ENCODE data around the gene PBX3. TPM values are rescaled to one million over a fixed set of nuclear protein-coding genes. Genes with fewer than 3 reads are reported as not detected.

The PBX3 gene
- total and polyA plus RNA-seq, 10 of the 15 experiments (the other 5 are each of a cell fraction or from before 2014, with no cell fraction given), result 6.7 to 146 (median 22.2) TPM

- TF ChIP-seq RAD51 (IDR thresholded peaks at IDR 0.05), result no peak
- TF ChIP-seq JUND (IDR thresholded peaks at IDR 0.05; ENCODE audit: low read depth, low read length), result no peak
- no peak for TF ChIP-seq MEF2A (IDR thresholded peaks at IDR 0.05; ENCODE audit: insufficient read depth, low read depth, low read length)
- no peak for TF ChIP-seq EP300 (IDR thresholded peaks at IDR 0.05; ENCODE audit: borderline replicate concordance in 1 of 2, control insufficient read depth in 1 of 2, low read depth in 2 of 2, low read length in 2 of 2)
Measured at GRCh38 chr9:125964702-125965225, 217.6 kb downstream of the PBX3 start (continued).

DNA sequence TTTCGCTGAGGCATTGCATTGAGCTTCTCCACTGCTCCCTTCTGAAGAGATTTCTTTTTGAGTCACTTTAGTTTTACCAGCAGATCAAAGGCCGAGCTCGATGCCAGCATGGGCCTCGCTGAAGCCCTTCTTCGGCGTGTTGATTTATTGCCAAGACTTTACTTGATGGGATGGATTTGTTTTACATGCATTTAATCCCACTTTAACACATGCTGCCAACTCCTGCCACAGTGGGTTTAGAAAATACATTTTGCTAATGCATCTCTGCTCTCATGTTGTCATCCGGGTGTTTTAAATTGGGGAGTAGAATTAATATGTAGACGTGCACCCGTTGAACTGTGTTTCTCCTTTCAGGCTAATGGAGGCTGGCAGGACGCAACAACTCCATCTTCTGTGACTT, 218.3 kb downstream of the PBX3 start:
- DNase-seq (ENCODE audit: low read depth, low spot score) (no peak), FAIRE-seq (no peak), ATAC-seq (no peak)
- no peaks in the 10 kb centered on the region for H3K9me3 ChIP-seq (replicated peaks; ENCODE audit: control insufficient read depth, insufficient read depth, low read length)
- no peak overlapping the region for H3K27ac ChIP-seq (ENCODE audit: control insufficient read depth, insufficient read depth)
- H3K4me3 ChIP-seq, result no peak overlapping the region
- no peaks in the 10 kb centered on the region for H4K20me1 ChIP-seq (ENCODE audit: control insufficient read depth, insufficient read depth)
- ChIA-PET CTCF (interaction anchor here (1.2 to 1.3 kb wide), 2 partner anchors 9 to 24 kb away, joined by 3 to 4 read pairs; no protein-coding TSS in a partner anchor), SMC1A (ENCODE audit: uncharacterized antibody, unreplicated experiment) (interaction anchor here (1.6 kb wide), 1 partner anchor 16 kb away, joined by 5 read pairs; no protein-coding TSS in a partner anchor), POLR2A (no interaction called here), RAD21 (ENCODE audit: unreplicated experiment) (no interaction called here)
- no peak overlapping the region for H2AFZ ChIP-seq (ENCODE audit: control insufficient read depth, low read depth, low read length)
- no peaks in the 10 kb centered on the region for H3K27me3 ChIP-seq (replicated peaks in 1 of 2; ENCODE audit: control insufficient read depth in 2 of 2, insufficient read depth in 2 of 2, low read length in 1 of 2)
- WGBS (ENCODE audit: insufficient coverage, insufficient replicate concordance, low lambda C conversion rate, missing lambda C conversion rate), result 90% methylated on average over 10 of the region's 10 CpGs
- in situ Hi-C loops (cut with MboI), result no loop called here
- peaks cover 12 to 30% of the 10 kb centered on the region in 2 experiments for H3K36me3 ChIP-seq (ENCODE audit: control insufficient read depth in 2 of 2, insufficient read depth in 2 of 2, low read length in 1 of 2)
- no peaks in the 10 kb centered on the region for H3K79me2 ChIP-seq (ENCODE audit: control insufficient read depth, insufficient read depth, low read length)
- no peak overlapping the region for H3K9ac ChIP-seq (ENCODE audit: control insufficient read depth, insufficient read depth, low read length)
- no peaks in the 10 kb centered on the region for H3K4me1 ChIP-seq (ENCODE audit: control insufficient read depth, insufficient read depth, low read length)
- no peak overlapping the region for H3K4me2 ChIP-seq (ENCODE audit: control insufficient read depth, insufficient read depth)
- BruUV-seq (replicated peaks), result no TSS peak
- intact Hi-C loops (cut with micrococcal nuclease; ENCODE audit: unreplicated experiment), result no loop called here
- TF ChIP-seq SMAD5 (IDR thresholded peaks at IDR 0.05; ENCODE audit: low read depth) (no peak), BCL11A (IDR thresholded peaks at IDR 0.05; ENCODE audit: low read depth, low read length) (no peak), TARDBP (IDR thresholded peaks at IDR 0.05; ENCODE audit: borderline replicate concordance) (no peak), ZNF592 (IDR thresholded peaks at IDR 0.05) (no peak), EED (IDR thresholded peaks at IDR 0.05; ENCODE audit: low read depth) (no peak), ZBTB11 (CRISPR knock-in tag; IDR thresholded peaks at IDR 0.05) (no peak), ZSCAN29 (IDR thresholded peaks at IDR 0.05) (no peak), SREBF2 (IDR thresholded peaks at IDR 0.05; ENCODE audit: low read length) (no peak), JUNB (IDR thresholded peaks at IDR 0.05) (no peak)
- TF ChIP-seq, protein P1, sequence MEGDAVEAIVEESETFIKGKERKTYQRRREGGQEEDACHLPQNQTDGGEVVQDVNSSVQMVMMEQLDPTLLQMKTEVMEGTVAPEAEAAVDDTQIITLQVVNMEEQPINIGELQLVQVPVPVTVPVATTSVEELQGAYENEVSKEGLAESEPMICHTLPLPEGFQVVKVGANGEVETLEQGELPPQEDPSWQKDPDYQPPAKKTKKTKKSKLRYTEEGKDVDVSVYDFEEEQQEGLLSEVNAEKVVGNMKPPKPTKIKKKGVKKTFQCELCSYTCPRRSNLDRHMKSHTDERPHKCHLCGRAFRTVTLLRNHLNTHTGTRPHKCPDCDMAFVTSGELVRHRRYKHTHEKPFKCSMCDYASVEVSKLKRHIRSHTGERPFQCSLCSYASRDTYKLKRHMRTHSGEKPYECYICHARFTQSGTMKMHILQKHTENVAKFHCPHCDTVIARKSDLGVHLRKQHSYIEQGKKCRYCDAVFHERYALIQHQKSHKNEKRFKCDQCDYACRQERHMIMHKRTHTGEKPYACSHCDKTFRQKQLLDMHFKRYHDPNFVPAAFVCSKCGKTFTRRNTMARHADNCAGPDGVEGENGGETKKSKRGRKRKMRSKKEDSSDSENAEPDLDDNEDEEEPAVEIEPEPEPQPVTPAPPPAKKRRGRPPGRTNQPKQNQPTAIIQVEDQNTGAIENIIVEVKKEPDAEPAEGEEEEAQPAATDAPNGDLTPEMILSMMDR (IDR thresholded peaks at IDR 0.05 in 2 of 3, conservative IDR thresholded peaks at IDR 0.05 in 1 of 3; ENCODE audit: control insufficient read depth in 2 of 3, extremely low read depth in 1 of 3, insufficient read depth in 1 of 3, low read depth in 3 of 3, low read length in 3 of 3), result no peak
